CD4-positive, alpha-beta T cell treated with Interleukin-15 for 1 hour (primary cell): ENCODE data around the gene PHB1.
A peak's percentile ranks its signal among the peaks of the same experiment; 100 is the strongest.
"Not testable (repeated sequence)": the region's sequence is repeated elsewhere in the genome, so short reads cannot be mapped to it uniquely, and the experiment has no call there.

Experiments
- DNase-seq: peaks from one replicate; pipeline ENCODE4 v3.0.0-alpha.2; 2020

PHB1 gene

GRCh38 chr17:49372425-49372824 lies 42.3 kb downstream of the PHB1 start:
- peak; percentile 30 for DNase-seq

DNA sequence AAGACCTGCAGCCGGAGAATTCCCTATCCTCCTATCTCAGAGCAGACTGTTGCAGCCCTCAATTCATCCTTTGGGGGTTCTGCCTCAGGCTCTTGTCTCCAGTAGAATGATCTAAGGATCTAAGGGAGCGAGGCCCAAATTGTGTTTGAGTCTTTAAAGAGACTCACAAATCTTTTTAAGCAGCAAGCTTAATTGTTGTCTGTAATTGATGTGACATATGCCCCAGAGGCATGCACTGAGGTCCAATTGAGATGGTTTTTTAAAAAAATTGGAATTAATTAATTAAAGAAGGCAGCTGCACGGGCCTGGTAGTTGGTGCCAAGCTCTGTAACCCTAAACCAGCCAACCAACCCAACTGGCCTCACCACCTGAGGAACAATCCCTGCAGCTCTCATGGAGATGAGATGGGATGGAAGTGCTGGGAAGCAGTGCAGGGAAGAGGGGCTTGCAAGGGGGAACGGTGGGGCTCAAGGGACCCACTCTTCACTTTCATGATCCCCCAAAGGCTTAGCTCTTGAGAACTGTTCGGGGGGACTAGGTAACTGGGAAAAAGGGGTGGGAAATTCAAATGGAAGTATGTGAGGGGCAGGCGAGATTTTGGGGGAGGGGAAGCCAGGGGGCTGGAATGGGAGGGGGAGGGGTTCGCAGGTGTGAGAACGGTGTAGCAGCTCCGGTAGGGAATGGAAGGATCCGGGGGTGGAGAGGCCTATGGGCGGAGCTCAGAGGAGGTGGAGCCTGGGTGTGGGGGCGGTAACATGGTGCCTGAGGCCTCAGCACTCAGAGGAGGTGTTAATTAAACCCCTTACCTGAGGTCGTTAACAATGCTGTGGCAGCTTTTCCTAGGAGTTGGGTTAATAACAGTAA lies 43.5 kb downstream of the PHB1 start:
- DNase-seq: no peak

DNA sequence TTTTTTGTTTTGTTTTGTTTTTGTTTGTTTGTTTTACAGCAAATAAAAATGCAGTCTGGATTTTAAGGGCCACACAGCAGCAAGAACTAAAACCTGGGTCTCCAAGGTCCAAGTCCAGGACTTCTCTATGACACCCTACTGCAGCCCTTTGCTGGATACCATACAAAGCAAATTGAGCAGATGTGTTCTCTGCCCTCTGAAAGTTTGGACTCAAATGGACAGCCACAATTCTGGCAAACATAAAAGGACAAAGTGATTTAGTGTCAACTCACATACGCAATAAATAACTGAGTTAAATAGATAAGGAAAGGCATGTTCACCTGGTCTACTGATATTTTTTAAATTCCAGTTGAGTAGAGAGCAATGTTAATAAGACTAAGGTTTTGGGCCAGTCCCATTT lies 44.9 kb downstream of the PHB1 start:
- DNase-seq: no peak

- DNase-seq: no peak
Observed at GRCh38 chr17:49369089-49369488, 45.6 kb downstream of the PHB1 start.

DNA sequence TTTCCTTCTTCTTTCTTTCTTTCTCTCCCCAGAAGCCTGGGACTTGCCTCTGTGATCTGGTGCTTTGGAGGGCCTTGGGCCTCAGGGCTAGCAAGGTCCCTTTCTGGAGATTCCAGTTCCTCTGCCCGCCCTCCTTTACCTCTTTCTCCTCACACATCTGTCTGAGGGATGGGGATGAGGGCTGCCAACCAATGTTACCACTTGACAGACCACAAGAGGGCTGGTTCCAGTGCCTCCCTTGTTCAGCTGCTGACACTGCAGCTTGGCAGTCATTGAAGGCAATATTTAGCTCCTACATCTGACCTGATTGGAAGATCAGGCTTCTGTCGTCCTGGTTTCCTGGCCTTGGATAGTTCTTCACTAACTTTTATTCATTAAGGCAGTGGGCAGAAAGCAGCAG lies 49.0 kb downstream of the PHB1 start:
- peak; percentile 23 for DNase-seq

- DNase-seq: not testable (repeated sequence)
Observed at GRCh38 chr17:49365126-49365525, 49.6 kb downstream of the PHB1 start.

DNA sequence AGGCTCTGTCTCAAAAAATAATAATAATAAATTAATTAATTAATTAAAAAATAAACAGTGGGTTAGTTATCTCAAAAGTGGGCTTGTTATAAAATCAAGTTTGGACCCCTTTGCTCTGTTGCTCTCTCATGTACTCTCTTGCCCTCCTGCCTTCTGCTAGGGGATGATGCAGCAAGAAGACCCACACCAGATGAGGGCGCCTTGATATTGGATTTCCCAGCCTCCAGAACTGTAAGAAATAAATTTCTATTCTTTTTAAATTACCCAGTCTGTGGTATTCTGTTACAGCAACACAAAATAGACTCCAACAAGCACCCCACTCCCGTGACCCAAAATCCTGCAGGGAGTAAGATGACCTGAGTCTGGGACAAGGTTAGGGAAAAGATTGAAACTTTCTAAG lies 50.6 kb downstream of the PHB1 start:
- DNase-seq: no peak

GRCh38 chr17:49363251-49363650 lies 51.4 kb downstream of the PHB1 start:
- no peak for DNase-seq

- no peak for DNase-seq
Observed at GRCh38 chr17:49362723-49363117, 52.0 kb downstream of the PHB1 start.

DNA sequence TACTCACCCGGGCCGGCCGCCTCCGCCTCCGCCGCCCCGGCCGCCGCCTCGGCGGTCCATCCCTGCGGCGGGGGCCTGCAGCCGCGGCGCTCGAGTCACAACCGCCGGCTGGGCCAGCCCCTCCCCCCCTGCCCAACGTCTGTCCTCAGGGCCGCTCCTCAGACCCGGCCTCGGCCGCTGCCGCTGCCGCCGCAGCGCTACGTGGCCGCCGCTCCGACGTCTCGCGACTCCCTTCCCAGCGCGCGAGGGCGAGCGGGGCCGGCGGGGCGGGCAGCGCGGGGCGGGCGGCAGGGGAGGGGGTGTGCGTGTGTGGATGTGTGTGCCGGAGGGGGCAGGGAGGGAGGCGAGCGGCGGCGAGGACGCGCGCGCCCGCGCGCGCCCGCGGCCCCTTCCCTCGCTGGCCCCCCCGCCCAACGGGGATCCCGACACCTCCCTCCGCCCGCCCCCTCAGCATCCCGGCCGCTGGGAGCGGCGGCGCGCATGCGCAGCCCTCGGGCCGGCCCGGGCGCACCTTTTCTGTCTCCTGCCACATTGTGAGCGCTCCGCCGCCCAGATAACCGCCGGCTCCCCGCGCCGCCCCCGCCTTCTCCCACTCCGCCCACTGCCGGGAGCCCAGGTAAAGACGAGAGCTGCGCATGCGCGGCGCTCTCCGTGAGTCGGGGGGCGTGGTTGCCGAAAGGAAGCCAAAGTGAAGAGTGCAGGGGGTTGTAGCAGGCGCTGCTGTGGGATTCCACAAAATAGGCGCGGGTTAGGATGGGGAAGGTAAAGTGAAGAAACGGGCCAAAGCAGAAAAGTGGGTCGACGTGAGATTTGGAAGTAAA lies 52.6 kb downstream of the PHB1 start, which contains the start of gene ZNF652:
ZNF652 (minus strand) TSS at position 349 of the 821 bp plus-strand sequence. CDS start 44,525 bp downstream, outside the sequence.
- DNase-seq: peak; percentile 98

GRCh38 chr17:49361129-49361901 lies 53.4 kb downstream of the PHB1 start:
- peak; percentile 89 for DNase-seq

GRCh38 chr17:49360796-49361128 lies 53.9 kb downstream of the PHB1 start:
- no peak for DNase-seq

DNA sequence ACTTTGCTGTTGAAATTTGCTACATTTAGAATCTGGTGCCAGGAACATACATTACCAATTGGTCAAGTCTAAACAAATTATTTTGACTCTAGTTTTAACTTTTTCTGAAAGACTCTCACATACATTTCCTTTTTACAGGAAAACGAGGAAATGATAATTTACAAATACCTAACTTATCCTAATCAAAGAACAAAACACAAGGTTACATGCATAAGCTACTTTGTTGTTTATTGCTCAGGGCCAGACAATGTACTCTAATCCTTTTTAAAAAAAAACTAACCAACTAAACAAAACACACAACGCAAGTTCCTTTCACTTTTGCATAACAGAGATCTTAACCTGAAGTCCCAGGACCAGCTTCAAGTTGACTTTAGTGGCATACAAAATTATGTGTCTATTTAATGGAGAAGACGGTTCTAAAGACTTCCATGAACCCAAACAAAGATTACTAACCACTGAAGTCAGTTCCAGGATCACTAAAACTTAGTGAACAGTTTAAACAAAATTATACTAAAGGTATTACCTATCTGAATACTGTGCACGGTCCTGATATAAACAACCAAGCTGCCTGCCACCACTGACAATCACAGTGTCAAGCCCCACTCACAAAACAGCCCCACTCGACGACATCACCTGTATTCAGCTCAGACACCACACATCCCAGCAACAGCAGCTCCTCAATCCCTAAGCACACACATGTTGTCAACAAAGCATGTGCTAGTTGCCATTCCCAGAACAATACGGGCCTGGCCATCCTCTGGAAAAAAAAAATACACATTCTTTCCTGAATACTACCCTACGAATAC lies 54.5 kb downstream of the PHB1 start:
- DNase-seq: no peak

DNA sequence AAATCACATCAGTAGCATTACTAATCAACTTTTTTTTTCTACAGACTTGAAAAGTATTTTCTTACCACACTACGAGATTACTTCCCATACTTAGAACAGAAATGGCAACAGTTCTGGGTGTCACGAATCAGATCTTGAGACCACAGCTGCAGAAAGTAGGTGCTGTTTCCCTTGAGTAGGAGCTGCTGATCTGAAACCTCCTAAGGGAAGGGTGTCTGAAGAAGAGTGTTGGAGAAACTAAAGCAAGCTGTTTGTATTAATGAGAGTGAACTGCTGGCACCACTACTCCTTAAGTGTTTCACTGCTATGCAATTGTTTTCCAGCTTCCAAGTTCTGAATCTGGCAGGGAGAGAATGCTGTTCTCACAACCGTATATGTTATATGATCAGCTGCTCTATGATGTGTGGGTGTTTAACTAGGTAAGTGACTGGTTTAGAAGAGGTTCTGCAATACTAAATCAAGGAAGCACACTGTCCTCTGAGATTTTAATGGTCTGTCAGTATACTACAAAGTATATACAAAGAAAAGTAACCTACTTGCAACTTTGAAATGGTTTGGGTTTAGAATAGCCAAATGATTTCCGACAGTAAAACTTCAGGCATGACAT lies 55.9 kb downstream of the PHB1 start:
- no peak for DNase-seq

DNA sequence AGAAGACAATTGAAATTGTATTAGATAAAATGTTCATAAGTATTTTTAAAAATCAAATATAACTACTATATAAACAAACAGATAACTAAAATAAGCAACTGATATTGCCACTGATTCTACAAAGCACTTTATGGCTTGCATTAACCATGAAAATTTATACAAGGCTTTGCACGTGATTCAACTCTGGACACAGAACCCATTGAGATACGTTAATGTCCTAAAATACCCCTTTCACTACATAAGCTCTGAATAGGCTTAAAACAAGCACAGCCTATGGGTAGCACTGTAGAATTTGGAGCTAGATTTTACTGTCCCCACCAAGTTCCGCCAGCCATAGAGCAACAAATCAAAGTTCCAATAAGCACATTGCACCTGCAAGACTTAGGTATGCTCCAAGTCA lies 57.2 kb downstream of the PHB1 start:
- DNase-seq: no peak

DNA sequence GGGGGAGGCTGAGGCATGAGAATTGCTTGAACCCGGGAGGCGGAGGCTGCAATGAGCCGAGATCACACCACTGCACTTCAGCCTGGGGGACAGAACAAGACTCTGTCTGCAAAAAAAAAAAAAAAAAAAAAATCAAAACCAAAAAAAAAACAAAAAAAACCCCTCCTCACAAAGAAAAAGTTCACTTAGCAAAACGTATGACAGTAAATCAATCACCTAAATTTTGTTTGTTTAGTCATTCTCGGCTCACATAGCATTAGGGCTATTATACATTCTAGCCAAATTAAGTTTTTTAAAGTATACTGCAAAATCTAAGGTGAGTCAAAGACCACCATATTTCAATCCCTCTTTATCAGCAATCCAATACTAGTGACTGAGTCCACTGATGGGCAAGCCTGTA lies 58.4 kb downstream of the PHB1 start:
- DNase-seq: no peak
